MCF 10A (cell line): ENCODE results near the gene RAPGEF3. TPM values are rescaled to one million over a fixed set of nuclear protein-coding genes. Genes with fewer than 3 reads are reported as not detected.

Experiments used
- BruUV-seq: library from RNA; stranded (reverse); fragments of 400-500 nt; replicated peaks from 2 replicates; lab custom pipeline; 2021; lab: Mats Ljungman, UMichigan
- CTCF ChIA-PET: fragments of 300-600 bp; sonication (Branson Sonifier 250); formaldehyde crosslinking; extraction: SDS; loops from one replicate; lab custom pipeline; 2021; ENCODE audit warnings: antibody characterized with exemption, inconsistent platforms; lab: Yijun Ruan, JAX
- POLR2A ChIA-PET: fragments of 300-600, 350-650 bp; sonication (Branson Sonifier 250); formaldehyde crosslinking; extraction: SDS; loops from one replicate; lab custom pipeline; 2020; ENCODE audit warnings: antibody characterized with exemption, inconsistent platforms; lab: Yijun Ruan, JAX
- DNase-seq: peaks from one replicate; pipeline ENCODE4 v3.0.0-alpha.2; 2018; ENCODE audit not compliant: unreplicated experiment
- H3K27ac Mint-ChIP-seq: one replicate; pipeline ENCODE4 v1.8.0; 2022; ENCODE audit warnings: mild to moderate bottlenecking, low read depth, mixed read lengths; ENCODE audit not compliant: unreplicated experiment
- H3K27me3 Mint-ChIP-seq: one replicate; pipeline ENCODE4 v1.8.0; 2022; ENCODE audit warnings: mixed read lengths; ENCODE audit not compliant: insufficient read depth, unreplicated experiment
- H3K36me3 Mint-ChIP-seq: one replicate; pipeline ENCODE4 v1.8.0; 2022; ENCODE audit warnings: mild to moderate bottlenecking, moderate library complexity, mixed read lengths; ENCODE audit not compliant: insufficient read depth, unreplicated experiment
- H3K4me1 Mint-ChIP-seq: one replicate; pipeline ENCODE4 v1.8.0; 2022; ENCODE audit warnings: mixed read lengths; ENCODE audit not compliant: insufficient read depth, unreplicated experiment
- H3K4me3 Mint-ChIP-seq: one replicate; pipeline ENCODE4 v1.8.0; 2022; ENCODE audit warnings: mild to moderate bottlenecking, moderate library complexity, mixed read lengths; ENCODE audit not compliant: unreplicated experiment
- H3K9me3 Mint-ChIP-seq: one replicate; pipeline ENCODE4 v1.8.0; 2022; ENCODE audit warnings: mixed read lengths; ENCODE audit not compliant: unreplicated experiment
- CTCF ChIP-seq: fragments of 200-600 bp; IDR thresholded peaks from one replicate; pipeline ENCODE4 v1.8.0; 2022; ENCODE audit warnings: antibody characterized with exemption, mild to moderate bottlenecking; ENCODE audit not compliant: unreplicated experiment
- intact Hi-C: fragments of 100-400 bp; cut with micrococcal nuclease; formaldehyde crosslinking; loops from 2 replicates; pipeline ENCODE4 v1.14.1; 2022
- total RNA-seq: library from RNA; stranded (reverse); gene quantifications from 2 replicates; pipeline ENCODE4 v1.2.3, GENCODE V29; 2022

The RAPGEF3 gene
- total RNA-seq, 1 experiment from 2014 or later, result 1.4 TPM

GRCh38 chr12:47774663-47775062 is 16.0 kb upstream of the RAPGEF3 start:
- no peaks in the 10 kb centered on the region for H3K27me3 Mint-ChIP-seq
- TF ChIP-seq CTCF, result no peak
- no peak overlapping the region for H3K27ac Mint-ChIP-seq
- no peaks in the 10 kb centered on the region for H3K36me3 Mint-ChIP-seq
- ChIA-PET POLR2A (interaction anchor here (0.6 to 3.8 kb wide), 2 partner anchors 31 to 66 kb away, joined by 3 to 25 read pairs; no protein-coding TSS in a partner anchor), CTCF (interaction anchor here (0.6 to 38.2 kb wide), 7 partner anchors 8 to 1829 kb away, joined by 3 to 843 read pairs (median 6); no protein-coding TSS in a partner anchor)
- peaks cover 18% of the 10 kb centered on the region for H3K4me1 Mint-ChIP-seq
- no peaks in the 10 kb centered on the region for H3K9me3 Mint-ChIP-seq
- H3K4me3 Mint-ChIP-seq, result peak overlapping the region; percentile 74
- no peak for DNase-seq
- no TSS peak for BruUV-seq
- intact Hi-C loops, result loop anchor here (5.0 kb wide), 2 partner anchors 43 to 122 kb away; partner anchors contain the start of gene HDAC7

- ChIA-PET CTCF (interaction anchor here (0.6 to 38.2 kb wide), 7 partner anchors 8 to 1828 kb away, joined by 3 to 843 read pairs (median 3); no protein-coding TSS in a partner anchor), POLR2A (interaction anchor here (0.6 to 3.8 kb wide), 5 partner anchors 22 to 67 kb away, joined by 3 to 25 read pairs (median 13); no protein-coding TSS in a partner anchor)
- Mint-ChIP-seq H3K27ac (no peak overlapping the region), H3K9me3 (no peaks in the 10 kb centered on the region), H3K27me3 (no peaks in the 10 kb centered on the region), H3K4me1 (peaks cover 18% of the 10 kb centered on the region), H3K36me3 (no peaks in the 10 kb centered on the region), H3K4me3 (peak overlapping the region; percentile 74)
- TF ChIP-seq CTCF, result no peak
- DNase-seq, result no peak
- BruUV-seq, result TSS peak; percentile 46
- intact Hi-C loops, result no loop called here
Measured at GRCh38 chr12:47773858-47774580, 15.3 kb upstream of the RAPGEF3 start.

- Mint-ChIP-seq H3K27me3 (no peaks in the 10 kb centered on the region), H3K36me3 (no peaks in the 10 kb centered on the region), H3K27ac (peak within 1 kb of the TSS; percentile 59), H3K4me1 (peaks cover 18% of the 10 kb centered on the region), H3K9me3 (no peaks in the 10 kb centered on the region), H3K4me3 (peak within 1 kb of the TSS; percentile 74)
- no TSS peak for BruUV-seq
- ChIA-PET POLR2A (interaction anchor here (1.0 to 2.7 kb wide), 7 partner anchors 15 to 66 kb away, joined by 3 to 19 read pairs (median 5); no protein-coding TSS in a partner anchor), CTCF (interaction anchor here (0.6 to 38.2 kb wide), 10 partner anchors 9 to 261 kb away, joined by 3 to 843 read pairs (median 3); partner anchors contain the start of gene RAPGEF3)
- peak; percentile 61 for DNase-seq
- intact Hi-C loops, result no loop called here
- TF ChIP-seq CTCF, result no peak
Measured at GRCh38 chr12:47773062-47773857, 14.6 kb upstream of the RAPGEF3 start, which contains the start of gene SLC48A1. SLC48A1 (plus strand) TSS chr12:47773238; CDS start chr12:47773305, 67 bp downstream.
